Raji (cell line): ENCODE data around the gene IL1RAPL2.

Source experiments
- POLR2A ChIP-seq: IDR thresholded peaks from 2 replicates; pipeline ENCODE4 v1.6.1; 2011; ENCODE audit warnings: low read depth, low read length, control low read depth; ENCODE audit not compliant: insufficient read depth

The IL1RAPL2 gene

GRCh38 chrX:104659005-104659744 lies 93.2 kb downstream of the IL1RAPL2 start:
- no peak for TF ChIP-seq POLR2A

- TF ChIP-seq POLR2A: no peak
Observed at GRCh38 chrX:104660092-104660491, 94.1 kb downstream of the IL1RAPL2 start.

- no peak for TF ChIP-seq POLR2A
Observed at GRCh38 chrX:104662694-104663093, 96.7 kb downstream of the IL1RAPL2 start.

GRCh38 chrX:104665691-104666090 lies 99.7 kb downstream of the IL1RAPL2 start:
- TF ChIP-seq POLR2A: no peak

- no peak for TF ChIP-seq POLR2A
Observed at GRCh38 chrX:104668550-104668949, 102.6 kb downstream of the IL1RAPL2 start.

GRCh38 chrX:104669063-104669462 lies 103.1 kb downstream of the IL1RAPL2 start:
- TF ChIP-seq POLR2A: no peak

GRCh38 chrX:104670051-104670450 lies 104.1 kb downstream of the IL1RAPL2 start:
- TF ChIP-seq POLR2A: no peak

- TF ChIP-seq POLR2A: no peak
Observed at GRCh38 chrX:104679175-104679574, 113.2 kb downstream of the IL1RAPL2 start.

GRCh38 chrX:104681214-104681613 lies 115.2 kb downstream of the IL1RAPL2 start:
- TF ChIP-seq POLR2A: no peak

- TF ChIP-seq POLR2A: no peak
Observed at GRCh38 chrX:104684077-104684476, 118.1 kb downstream of the IL1RAPL2 start.

GRCh38 chrX:104695593-104695992 lies 129.6 kb downstream of the IL1RAPL2 start:
- TF ChIP-seq POLR2A: no peak

- no peak for TF ChIP-seq POLR2A
Observed at GRCh38 chrX:104696667-104697066, 130.7 kb downstream of the IL1RAPL2 start.

GRCh38 chrX:104697294-104697693 lies 131.3 kb downstream of the IL1RAPL2 start:
- TF ChIP-seq POLR2A: no peak

GRCh38 chrX:104707042-104707441 lies 141.0 kb downstream of the IL1RAPL2 start:
- TF ChIP-seq POLR2A: no peak

- no peak for TF ChIP-seq POLR2A
Observed at GRCh38 chrX:104707572-104707971, 141.6 kb downstream of the IL1RAPL2 start.

- TF ChIP-seq POLR2A: no peak
Observed at GRCh38 chrX:104712515-104712914, 146.5 kb downstream of the IL1RAPL2 start.

GRCh38 chrX:104721854-104722253 lies 155.9 kb downstream of the IL1RAPL2 start:
- TF ChIP-seq POLR2A: no peak
